A549 treated with RU486 at 1 μM for 4 hours (cell line): Measurements from ENCODE around the gene ATAD2B. TPM values are rescaled to one million over a fixed set of nuclear protein-coding genes. Genes with fewer than 3 reads are reported as not detected.

Experiments
- total RNA-seq: library from RNA; stranded (reverse); fragments of 200-300 nt; extraction: Qiagen RNA extraction; gene quantifications from 5 replicates; pipeline ENCODE4 v1.2.3, GENCODE V29; 2022; ENCODE audit warnings: low read depth

Gene ATAD2B
- 5.4 to 7.5 TPM (median 7.2 TPM) in 5 replicates for total RNA-seq

DNA sequence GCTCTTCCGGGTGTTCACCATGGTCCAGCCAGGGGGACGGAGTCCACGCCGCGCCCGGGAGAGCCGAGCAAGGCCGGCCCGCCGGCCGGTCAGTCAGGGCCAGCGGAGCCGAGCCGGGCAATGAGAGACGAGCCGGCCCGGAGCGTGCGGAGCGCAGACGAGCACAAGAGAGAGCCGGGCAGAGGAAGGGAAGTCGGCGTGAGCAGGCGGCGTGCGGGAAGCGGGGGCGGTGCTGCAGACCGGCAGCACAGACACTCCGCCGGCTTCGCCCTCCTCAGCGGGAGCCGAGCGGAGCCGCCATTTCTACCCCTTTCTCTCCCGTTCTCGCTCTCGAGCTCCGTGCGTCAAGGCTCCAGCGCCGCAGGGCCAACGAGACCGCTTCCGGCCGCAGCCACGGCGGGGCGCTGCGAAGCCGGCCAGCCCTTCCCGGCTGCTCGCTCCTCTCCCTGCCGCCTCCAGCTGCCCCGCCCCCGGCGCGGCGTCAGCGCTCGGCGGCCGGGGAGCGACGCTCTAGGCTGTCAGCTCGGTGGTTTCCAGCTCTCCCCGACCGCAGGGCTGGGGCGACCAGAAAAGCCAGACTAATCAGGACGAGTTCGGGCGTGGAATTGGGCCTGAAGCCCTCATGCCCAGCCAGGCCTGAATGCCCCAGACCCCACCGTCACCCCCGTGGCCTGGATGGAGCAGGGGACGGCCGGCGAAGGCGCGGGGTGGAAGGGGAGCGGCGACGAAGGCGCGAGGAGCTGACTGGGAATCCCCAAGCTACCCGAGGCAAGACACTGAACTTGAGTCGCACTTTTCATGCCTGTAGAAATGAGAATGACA, at the start of gene ATAD2B:
ATAD2B (minus strand) TSS at position 374 of the 822 bp plus-strand sequence; CDS start at position 21, 353 bp downstream.

DNA sequence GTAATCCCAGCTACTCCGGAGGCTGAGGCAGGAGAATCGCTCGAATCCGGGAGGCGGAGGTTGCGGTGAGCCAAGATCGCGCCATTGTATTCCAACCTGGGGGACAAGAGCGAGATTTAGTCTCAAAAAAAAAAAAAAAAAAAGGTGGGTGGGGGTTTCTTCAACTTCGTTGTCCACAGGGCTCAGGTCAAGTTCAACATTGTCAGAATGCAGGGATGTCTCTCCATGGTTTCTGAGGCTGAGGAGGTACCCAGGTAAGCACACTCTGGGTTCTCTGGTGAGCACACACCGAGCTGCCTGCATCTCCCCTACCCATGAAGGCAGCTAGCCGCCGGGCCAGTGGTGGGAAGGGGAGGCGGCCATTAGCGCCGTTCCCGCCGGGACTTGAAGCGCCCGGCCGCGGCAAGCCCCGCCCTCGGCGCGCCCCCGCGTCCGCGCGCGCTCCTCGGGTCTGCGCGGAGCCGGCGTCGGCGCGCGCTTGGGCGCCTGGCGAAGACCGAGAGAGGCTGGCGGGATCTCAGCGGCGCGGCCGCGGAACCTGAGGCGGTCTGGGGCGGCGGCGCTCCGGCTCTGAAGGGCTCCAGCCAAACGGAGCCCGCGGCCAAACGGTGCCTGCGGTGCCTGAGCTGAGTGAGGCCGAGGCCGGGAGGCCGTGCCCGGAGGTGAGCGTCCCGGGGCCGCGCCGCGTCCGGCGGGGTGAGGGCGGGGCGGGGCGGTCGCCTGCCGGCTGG, 13.2 kb upstream of the ATAD2B start, which contains the start of gene UBXN2A:
UBXN2A (plus strand) TSS at position 477 of the 731 bp plus-strand sequence. CDS start 17,852 bp downstream, outside the sequence.

Other genes with a start within 250 kb of the ATAD2B start
- 12.9 to 21.8 TPM (median 20.4 TPM) in 5 replicates for gene UBXN2A, start 13.3 kb upstream of the ATAD2B start, total RNA-seq
- 0.28 to 0.56 TPM (median 0.36 TPM) in 5 replicates for gene MFSD2B, start 83.0 kb upstream of the ATAD2B start, total RNA-seq
- gene WDCP, start 120.3 kb upstream of the ATAD2B start, total RNA-seq: 11.4 to 13.3 TPM (median 12.1 TPM) in 5 replicates
- gene FKBP1B, start 122.6 kb upstream of the ATAD2B start, total RNA-seq: 8.3 to 11.7 TPM (median 9.3 TPM) in 5 replicates
- gene SF3B6, start 149.2 kb upstream of the ATAD2B start, total RNA-seq: 159 to 233 TPM (median 180 TPM) in 5 replicates
- 158 to 200 TPM (median 179 TPM) in 5 replicates for gene TP53I3, start 157.7 kb upstream of the ATAD2B start, total RNA-seq
- 0.67 to 1.5 TPM (median 1.4 TPM) in 5 replicates for gene PFN4, start 196.2 kb upstream of the ATAD2B start, total RNA-seq
- gene FAM228B, start 196.3 kb upstream of the ATAD2B start, total RNA-seq: 1.7 to 2.6 TPM (median 2.1 TPM) in 5 replicates
- not detected in 5 replicates for gene FAM228A, start 247.9 kb upstream of the ATAD2B start, total RNA-seq